Thyroid gland (tissue), 4 donors: Measurements from ENCODE around the gene CTNNBL1.

ENCODE experiments used
- POLR2A ChIP-seq, 2 donors: fragments of 450-650 bp; IDR thresholded peaks; one replicate each; pipeline ENCODE4 v1.6.1; 2017; ENCODE audit warnings: antibody characterized with exemption in 2 of 2, mild to moderate bottlenecking in 2 of 2, moderate library complexity in 1 of 2
- TF ChIP-seq, protein P1 (sequence below), 6 experiments: fragments of 200-600 bp in 3 of 6; fragments of 450-650 bp in 3 of 6; sonication (generic) in 3 of 6; IDR thresholded peaks; one replicate each; pipeline ENCODE4 v1.5.1; 2016 to 2019; ENCODE audit warnings: antibody characterized with exemption in 6 of 6, mild to moderate bottlenecking in 2 of 6, inconsistent platforms in 1 of 6, moderate library complexity in 1 of 6

- TF ChIP-seq POLR2A (IDR thresholded peaks at IDR 0.05): no peak
- TF ChIP-seq, protein P1, sequence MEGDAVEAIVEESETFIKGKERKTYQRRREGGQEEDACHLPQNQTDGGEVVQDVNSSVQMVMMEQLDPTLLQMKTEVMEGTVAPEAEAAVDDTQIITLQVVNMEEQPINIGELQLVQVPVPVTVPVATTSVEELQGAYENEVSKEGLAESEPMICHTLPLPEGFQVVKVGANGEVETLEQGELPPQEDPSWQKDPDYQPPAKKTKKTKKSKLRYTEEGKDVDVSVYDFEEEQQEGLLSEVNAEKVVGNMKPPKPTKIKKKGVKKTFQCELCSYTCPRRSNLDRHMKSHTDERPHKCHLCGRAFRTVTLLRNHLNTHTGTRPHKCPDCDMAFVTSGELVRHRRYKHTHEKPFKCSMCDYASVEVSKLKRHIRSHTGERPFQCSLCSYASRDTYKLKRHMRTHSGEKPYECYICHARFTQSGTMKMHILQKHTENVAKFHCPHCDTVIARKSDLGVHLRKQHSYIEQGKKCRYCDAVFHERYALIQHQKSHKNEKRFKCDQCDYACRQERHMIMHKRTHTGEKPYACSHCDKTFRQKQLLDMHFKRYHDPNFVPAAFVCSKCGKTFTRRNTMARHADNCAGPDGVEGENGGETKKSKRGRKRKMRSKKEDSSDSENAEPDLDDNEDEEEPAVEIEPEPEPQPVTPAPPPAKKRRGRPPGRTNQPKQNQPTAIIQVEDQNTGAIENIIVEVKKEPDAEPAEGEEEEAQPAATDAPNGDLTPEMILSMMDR (IDR thresholded peaks at IDR 0.05): no peak
These were observed 210.3 kb downstream of the CTNNBL1 start for GRCh38 chr20:37904008-37904642.
